ENCODE measurements around the gene ITPR3. TPM values are rescaled to one million over a fixed set of nuclear protein-coding genes. Genes with fewer than 3 reads are reported as not detected.

The ITPR3 gene
- total RNA-seq, 1 experiment from 2014 or later, result 103 TPM

DNA sequence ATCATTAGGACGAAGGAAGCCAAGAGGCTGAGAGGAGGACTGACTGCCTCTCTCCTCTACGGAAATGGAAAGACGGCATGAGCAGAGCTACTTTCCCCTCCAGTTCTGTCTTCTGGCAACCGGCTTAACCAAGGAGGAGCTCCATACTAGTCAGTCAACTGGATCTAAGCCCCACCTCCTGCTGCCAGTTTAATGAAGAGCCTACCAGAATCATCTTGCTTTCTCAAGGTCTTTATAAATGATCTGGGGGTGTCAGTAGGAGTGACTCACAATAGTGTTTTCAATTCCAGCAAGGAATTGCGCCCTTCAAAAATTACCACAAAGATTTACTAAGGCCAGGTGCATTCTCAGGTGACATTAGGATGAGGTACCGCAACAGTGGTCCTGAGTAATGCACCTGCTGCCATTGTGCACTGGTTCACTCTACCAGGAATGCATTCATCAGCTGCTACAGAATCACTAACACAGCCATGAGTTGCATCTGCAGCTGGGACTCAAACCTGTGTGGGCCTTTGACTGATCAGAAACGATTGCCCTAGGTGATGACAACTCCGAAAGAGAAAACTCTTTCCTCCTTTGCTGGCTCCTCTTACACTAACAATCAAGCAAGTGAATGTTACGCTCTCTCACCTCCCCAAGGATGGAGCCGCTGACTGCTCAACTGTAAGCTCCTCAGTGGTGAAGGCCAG, 87.5 kb downstream of the ITPR3 start:
- Histone ChIP-seq H2AFZ (ENCODE audit: low read depth, low read length, poor library complexity, severe bottlenecking) (no peak overlapping the region), H4K20me1 (ENCODE audit: insufficient read depth) (no peaks in the 10 kb centered on the region), H3K27me3 (ENCODE audit: insufficient read depth, low read length) (no peaks in the 10 kb centered on the region), H3K9ac (ENCODE audit: low read length) (no peak overlapping the region), H3K4me2 (ENCODE audit: low read length) (no peak overlapping the region), H3K9me2 (ENCODE audit: insufficient read depth) (no peaks in the 10 kb centered on the region), H3K4me3 (replicated peaks in 1 of 2; ENCODE audit: low read depth in 1 of 2, low read length in 2 of 2) (no peak overlapping the region), H3K9me3 (ENCODE audit: control insufficient read depth in 1 of 2, insufficient read depth in 1 of 2, low read depth in 1 of 2, low read length in 2 of 2) (no peaks in the 10 kb centered on the region), H3K4me1 (ENCODE audit: control insufficient read depth in 1 of 2, insufficient read depth in 2 of 2, low read length in 2 of 2) (peaks cover 8 to 21% of the 10 kb centered on the region in 2 experiments; a peak in 3 of 4 replicates), H3K79me2 (ENCODE audit: insufficient read depth, low read length) (peaks cover 39% of the 10 kb centered on the region), H3K27ac (ENCODE audit: low read depth, low read length) (no peak overlapping the region), H3K36me3 (ENCODE audit: control insufficient read depth in 1 of 2, insufficient read depth in 2 of 2, low read length in 2 of 2) (peaks cover 2 to 37% of the 10 kb centered on the region in 2 experiments; a peak in 3 of 4 replicates)
- BruUV-seq (replicated peaks), result no TSS peak
- intact Hi-C loops (cut with micrococcal nuclease), result no loop called here
- no peak for TF ChIP-seq SRF (IDR thresholded peaks at IDR 0.05; ENCODE audit: low read depth)
- TF ChIP-seq CEBPB (IDR thresholded peaks at IDR 0.05; ENCODE audit: low read depth), result no peak
- ChIA-PET CTCF (interaction anchor here (1.4 kb wide), 1 partner anchor 8 kb away, joined by 6 read pairs; no protein-coding TSS in a partner anchor), RAD21 (ENCODE audit: low non-redundant PET in 1 of 2, low total read pairs in 2 of 2, uncharacterized antibody in 2 of 2, unreplicated experiment in 2 of 2) (no interaction called here), POLR2A (no interaction called here)
- DNase-seq (ENCODE audit: low read depth, low spot score) (no peak), ATAC-seq (no peak)

DNA sequence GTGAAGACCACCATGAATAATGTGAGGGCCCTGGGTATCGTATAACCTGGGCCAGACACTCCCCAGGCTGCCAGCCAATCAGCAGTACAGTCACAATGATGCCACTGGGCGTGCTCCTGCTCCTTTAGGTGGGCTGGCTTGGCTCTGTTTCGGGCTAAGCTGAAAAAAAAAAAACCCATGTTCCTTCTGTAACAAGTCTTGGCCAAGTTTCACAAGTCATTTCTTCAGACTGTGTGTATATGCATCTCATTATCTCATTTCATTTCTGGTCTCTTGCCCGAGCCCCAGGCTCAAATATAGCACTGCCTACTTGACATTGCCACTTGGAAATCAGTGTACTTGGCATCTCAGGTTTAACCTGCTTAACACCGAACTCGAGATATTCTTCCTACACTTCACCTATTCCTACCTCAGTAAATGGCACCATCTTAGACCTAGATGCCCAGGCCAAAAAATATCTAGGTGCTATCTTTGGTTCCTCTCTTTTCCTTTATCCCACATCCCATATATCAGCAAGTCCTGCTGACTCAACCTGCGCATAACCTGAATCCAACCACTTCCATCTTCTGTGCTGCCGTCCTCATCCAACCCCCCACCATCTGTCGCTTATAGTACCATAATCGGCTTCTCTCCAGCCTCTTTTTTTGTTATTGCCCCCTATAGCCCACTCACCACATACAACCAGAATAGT, 88.6 kb downstream of the ITPR3 start:
- Histone ChIP-seq H3K36me3 (ENCODE audit: control insufficient read depth in 1 of 2, insufficient read depth in 2 of 2, low read length in 2 of 2) (peaks cover 2 to 29% of the 10 kb centered on the region in 2 experiments; a peak in 3 of 4 replicates), H3K4me3 (replicated peaks in 1 of 2; ENCODE audit: low read depth in 1 of 2, low read length in 2 of 2) (0 out of 4 replicates have a peak overlapping the region, but pooled peaks of 1 of the 2 experiments have one; percentile 69), H3K79me2 (ENCODE audit: insufficient read depth, low read length) (peaks cover 39% of the 10 kb centered on the region), H3K9me3 (ENCODE audit: control insufficient read depth in 1 of 2, insufficient read depth in 1 of 2, low read depth in 1 of 2, low read length in 2 of 2) (no peaks in the 10 kb centered on the region), H2AFZ (ENCODE audit: low read depth, low read length, poor library complexity, severe bottlenecking) (no peak overlapping the region), H4K20me1 (ENCODE audit: insufficient read depth) (no peaks in the 10 kb centered on the region), H3K27ac (ENCODE audit: low read depth, low read length) (no peak overlapping the region), H3K4me2 (ENCODE audit: low read length) (peak overlapping the region; percentile 98), H3K27me3 (ENCODE audit: insufficient read depth, low read length) (no peaks in the 10 kb centered on the region), H3K9me2 (ENCODE audit: insufficient read depth) (no peaks in the 10 kb centered on the region), H3K9ac (ENCODE audit: low read length) (peak overlapping the region; percentile 92; the same call in 1 of the 2 replicates), H3K4me1 (ENCODE audit: control insufficient read depth in 1 of 2, insufficient read depth in 2 of 2, low read length in 2 of 2) (peaks cover 8 to 21% of the 10 kb centered on the region in 2 experiments; a peak in 3 of 4 replicates)
- CTCF ChIA-PET, result interaction anchor here (1.4 kb wide), 1 partner anchor 9 kb away, joined by 6 read pairs; no protein-coding TSS in a partner anchor
- no peak for DNase-seq (ENCODE audit: low read depth, low spot score)
- no peak for ATAC-seq
- RAD21 ChIA-PET (ENCODE audit: low non-redundant PET in 1 of 2, low total read pairs in 2 of 2, uncharacterized antibody in 2 of 2, unreplicated experiment in 2 of 2), result no interaction called here
- TF ChIP-seq ZNF274 (IDR thresholded peaks at IDR 0.05; ENCODE audit: low read depth, low read length) (no peak), SRF (IDR thresholded peaks at IDR 0.05; ENCODE audit: low read depth) (no peak), POLR2AphosphoS5 (IDR thresholded peaks at IDR 0.05; ENCODE audit: low read depth, low read length) (no peak), ZFX (IDR thresholded peaks at IDR 0.05) (no peak), FOSL1 (IDR thresholded peaks at IDR 0.05; ENCODE audit: low read depth) (no peak), SP1 (IDR thresholded peaks at IDR 0.05; ENCODE audit: low read depth) (no peak), CBX3 (IDR thresholded peaks at IDR 0.05; ENCODE audit: low read depth) (no peak), POLR2A (IDR thresholded peaks at IDR 0.05; ENCODE audit: borderline replicate concordance, extremely low read depth, insufficient read depth, insufficient read length) (no peak), YY1 (IDR thresholded peaks at IDR 0.05; ENCODE audit: extremely low read depth, insufficient replicate concordance, low read depth, low read length) (no peak), SIN3A (IDR thresholded peaks at IDR 0.05; ENCODE audit: low read depth) (no peak)
- TF ChIP-seq, protein P1, sequence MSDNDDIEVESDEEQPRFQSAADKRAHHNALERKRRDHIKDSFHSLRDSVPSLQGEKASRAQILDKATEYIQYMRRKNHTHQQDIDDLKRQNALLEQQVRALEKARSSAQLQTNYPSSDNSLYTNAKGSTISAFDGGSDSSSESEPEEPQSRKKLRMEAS (IDR thresholded peaks at IDR 0.05), result no peak
- TF ChIP-seq, protein P2, sequence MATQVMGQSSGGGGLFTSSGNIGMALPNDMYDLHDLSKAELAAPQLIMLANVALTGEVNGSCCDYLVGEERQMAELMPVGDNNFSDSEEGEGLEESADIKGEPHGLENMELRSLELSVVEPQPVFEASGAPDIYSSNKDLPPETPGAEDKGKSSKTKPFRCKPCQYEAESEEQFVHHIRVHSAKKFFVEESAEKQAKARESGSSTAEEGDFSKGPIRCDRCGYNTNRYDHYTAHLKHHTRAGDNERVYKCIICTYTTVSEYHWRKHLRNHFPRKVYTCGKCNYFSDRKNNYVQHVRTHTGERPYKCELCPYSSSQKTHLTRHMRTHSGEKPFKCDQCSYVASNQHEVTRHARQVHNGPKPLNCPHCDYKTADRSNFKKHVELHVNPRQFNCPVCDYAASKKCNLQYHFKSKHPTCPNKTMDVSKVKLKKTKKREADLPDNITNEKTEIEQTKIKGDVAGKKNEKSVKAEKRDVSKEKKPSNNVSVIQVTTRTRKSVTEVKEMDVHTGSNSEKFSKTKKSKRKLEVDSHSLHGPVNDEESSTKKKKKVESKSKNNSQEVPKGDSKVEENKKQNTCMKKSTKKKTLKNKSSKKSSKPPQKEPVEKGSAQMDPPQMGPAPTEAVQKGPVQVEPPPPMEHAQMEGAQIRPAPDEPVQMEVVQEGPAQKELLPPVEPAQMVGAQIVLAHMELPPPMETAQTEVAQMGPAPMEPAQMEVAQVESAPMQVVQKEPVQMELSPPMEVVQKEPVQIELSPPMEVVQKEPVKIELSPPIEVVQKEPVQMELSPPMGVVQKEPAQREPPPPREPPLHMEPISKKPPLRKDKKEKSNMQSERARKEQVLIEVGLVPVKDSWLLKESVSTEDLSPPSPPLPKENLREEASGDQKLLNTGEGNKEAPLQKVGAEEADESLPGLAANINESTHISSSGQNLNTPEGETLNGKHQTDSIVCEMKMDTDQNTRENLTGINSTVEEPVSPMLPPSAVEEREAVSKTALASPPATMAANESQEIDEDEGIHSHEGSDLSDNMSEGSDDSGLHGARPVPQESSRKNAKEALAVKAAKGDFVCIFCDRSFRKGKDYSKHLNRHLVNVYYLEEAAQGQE (IDR thresholded peaks at IDR 0.05; ENCODE audit: low read depth), result no peak
- BruUV-seq (replicated peaks), result no TSS peak
- intact Hi-C loops (cut with micrococcal nuclease), result no loop called here
- POLR2A ChIA-PET, result no interaction called here
